ENCODE measurements around the gene FILIP1L.

- TF ChIP-seq CTCF (IDR thresholded peaks at IDR 0.05) (no peak), POLR2A (IDR thresholded peaks at IDR 0.05) (no peak)
Observed at GRCh38 chr3:99855900-99856299, 258.4 kb downstream of the FILIP1L start.

All from adrenal gland (tissue), 5 donors.